Measurements from ENCODE around the gene OR2J1.
"Not testable (repeated sequence)": the region's sequence is repeated elsewhere in the genome, so short reads cannot be mapped to it uniquely, and the experiment has no call there.

Gene OR2J1

DNA sequence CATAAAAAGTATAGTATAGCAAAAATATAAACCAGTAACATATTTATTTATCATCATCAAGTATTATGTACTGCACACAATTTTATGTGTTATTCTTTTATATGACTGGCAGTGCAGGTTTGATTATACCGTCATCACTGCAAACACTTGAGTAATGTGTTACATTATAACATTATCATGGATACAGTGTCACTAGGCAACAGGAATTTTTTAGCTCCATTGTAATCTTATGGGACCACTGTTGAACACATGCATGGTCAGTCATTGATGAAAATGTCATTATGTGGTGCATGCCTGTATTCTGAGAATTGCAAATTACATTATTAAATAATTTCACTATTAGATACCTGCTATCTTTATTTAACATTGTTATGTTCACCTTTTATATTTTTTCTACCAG is 42.3 kb downstream of the OR2J1 start:
- Histone ChIP-seq H2AFZ (ENCODE audit: low read length) (no peak overlapping the region), H3K36me3 (ENCODE audit: insufficient read depth, low read length) (no peaks in the 10 kb centered on the region), H3K79me2 (ENCODE audit: insufficient read depth, low read length) (no peaks in the 10 kb centered on the region), H3K9ac (ENCODE audit: low read depth, low read length, poor library complexity, severe bottlenecking) (no peak overlapping the region), H4K20me1 (ENCODE audit: insufficient read depth, low read length, poor library complexity, severe bottlenecking) (no peaks in the 10 kb centered on the region), H3K9me3 (ENCODE audit: insufficient read depth, low read depth, low read length) (no peaks in the 10 kb centered on the region), H3F3A (ENCODE audit: low read depth) (no peaks in the 10 kb centered on the region), H3K4me2 (ENCODE audit: low read depth, low read length, poor library complexity, severe bottlenecking) (no peak overlapping the region), H3K4me1 (ENCODE audit: insufficient read depth, low read length, poor library complexity, severe bottlenecking) (no peaks in the 10 kb centered on the region), H3K27me3 (ENCODE audit: insufficient read depth, low read length, poor library complexity, severe bottlenecking) (no peaks in the 10 kb centered on the region), H3K9me2 (replicated peaks; ENCODE audit: low read depth, low read length) (no peaks in the 10 kb centered on the region), H3K4me3 (ENCODE audit: low read length, poor library complexity, severe bottlenecking) (no peak overlapping the region)
- TF ChIP-seq EZH2phosphoT487 (IDR thresholded peaks at IDR 0.05; ENCODE audit: borderline replicate concordance), result no peak
- TF ChIP-seq, protein P1, sequence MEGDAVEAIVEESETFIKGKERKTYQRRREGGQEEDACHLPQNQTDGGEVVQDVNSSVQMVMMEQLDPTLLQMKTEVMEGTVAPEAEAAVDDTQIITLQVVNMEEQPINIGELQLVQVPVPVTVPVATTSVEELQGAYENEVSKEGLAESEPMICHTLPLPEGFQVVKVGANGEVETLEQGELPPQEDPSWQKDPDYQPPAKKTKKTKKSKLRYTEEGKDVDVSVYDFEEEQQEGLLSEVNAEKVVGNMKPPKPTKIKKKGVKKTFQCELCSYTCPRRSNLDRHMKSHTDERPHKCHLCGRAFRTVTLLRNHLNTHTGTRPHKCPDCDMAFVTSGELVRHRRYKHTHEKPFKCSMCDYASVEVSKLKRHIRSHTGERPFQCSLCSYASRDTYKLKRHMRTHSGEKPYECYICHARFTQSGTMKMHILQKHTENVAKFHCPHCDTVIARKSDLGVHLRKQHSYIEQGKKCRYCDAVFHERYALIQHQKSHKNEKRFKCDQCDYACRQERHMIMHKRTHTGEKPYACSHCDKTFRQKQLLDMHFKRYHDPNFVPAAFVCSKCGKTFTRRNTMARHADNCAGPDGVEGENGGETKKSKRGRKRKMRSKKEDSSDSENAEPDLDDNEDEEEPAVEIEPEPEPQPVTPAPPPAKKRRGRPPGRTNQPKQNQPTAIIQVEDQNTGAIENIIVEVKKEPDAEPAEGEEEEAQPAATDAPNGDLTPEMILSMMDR (conservative IDR thresholded peaks at IDR 0.05; ENCODE audit: low read length), result no peak

DNA sequence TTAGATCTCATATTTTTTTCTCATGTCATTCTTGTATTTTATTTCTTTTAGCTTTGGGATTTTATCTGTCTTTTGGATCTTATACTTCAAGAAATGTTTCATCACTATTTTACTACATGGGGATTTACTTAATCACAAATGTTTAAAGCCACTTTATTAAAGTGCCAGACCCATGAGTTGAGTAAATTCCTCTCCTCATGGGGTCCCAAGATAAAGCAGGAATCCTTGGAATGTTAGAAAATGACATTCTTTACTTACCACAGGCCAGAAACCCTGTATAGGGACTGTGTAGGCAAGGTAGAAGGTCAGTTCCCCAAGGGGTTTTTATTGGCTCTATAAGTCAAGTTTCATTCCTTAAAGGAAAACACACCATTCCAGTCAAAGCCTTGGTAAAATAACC is 43.0 kb downstream of the OR2J1 start:
- Histone ChIP-seq H3K36me3 (ENCODE audit: insufficient read depth, low read length) (no peaks in the 10 kb centered on the region), H3F3A (ENCODE audit: low read depth) (no peaks in the 10 kb centered on the region), H3K4me3 (ENCODE audit: low read length, poor library complexity, severe bottlenecking) (no peak overlapping the region), H3K9ac (ENCODE audit: low read depth, low read length, poor library complexity, severe bottlenecking) (no peak overlapping the region), H3K9me2 (replicated peaks; ENCODE audit: low read depth, low read length) (no peaks in the 10 kb centered on the region), H3K27me3 (ENCODE audit: insufficient read depth, low read length, poor library complexity, severe bottlenecking) (no peaks in the 10 kb centered on the region), H4K20me1 (ENCODE audit: insufficient read depth, low read length, poor library complexity, severe bottlenecking) (no peaks in the 10 kb centered on the region), H2AFZ (ENCODE audit: low read length) (no peak overlapping the region), H3K4me1 (ENCODE audit: insufficient read depth, low read length, poor library complexity, severe bottlenecking) (no peaks in the 10 kb centered on the region), H3K4me2 (ENCODE audit: low read depth, low read length, poor library complexity, severe bottlenecking) (no peak overlapping the region), H3K79me2 (ENCODE audit: insufficient read depth, low read length) (no peaks in the 10 kb centered on the region), H3K9me3 (ENCODE audit: insufficient read depth, low read depth, low read length) (no peaks in the 10 kb centered on the region)
- no peak for TF ChIP-seq EZH2phosphoT487 (IDR thresholded peaks at IDR 0.05; ENCODE audit: borderline replicate concordance)

DNA sequence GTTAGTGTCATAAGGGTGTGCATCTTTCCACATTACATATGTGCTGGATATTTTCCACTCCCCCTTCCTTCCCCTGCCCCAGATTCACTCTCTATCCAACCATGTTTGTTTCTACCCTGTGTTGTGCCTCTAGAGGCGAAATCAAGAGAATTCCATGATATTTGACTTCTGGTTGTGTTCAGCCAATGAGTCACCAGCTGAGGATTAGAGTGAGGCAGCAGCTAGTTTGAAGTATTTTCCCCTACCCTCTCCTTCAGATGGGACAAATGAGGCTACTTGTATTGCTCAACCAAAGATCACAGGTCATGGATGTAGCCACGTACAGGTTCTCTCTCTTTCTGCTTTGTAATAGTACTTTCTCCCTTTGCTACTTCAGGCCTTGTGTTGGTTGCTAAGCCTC is 46.9 kb downstream of the OR2J1 start:
- Histone ChIP-seq H3F3A (ENCODE audit: low read depth) (no peaks in the 10 kb centered on the region), H3K27me3 (ENCODE audit: insufficient read depth, low read length, poor library complexity, severe bottlenecking) (no peaks in the 10 kb centered on the region), H2AFZ (ENCODE audit: low read length) (no peak overlapping the region), H3K9me2 (replicated peaks; ENCODE audit: low read depth, low read length) (no peaks in the 10 kb centered on the region), H3K79me2 (ENCODE audit: insufficient read depth, low read length) (no peaks in the 10 kb centered on the region), H3K4me1 (ENCODE audit: insufficient read depth, low read length, poor library complexity, severe bottlenecking) (no peaks in the 10 kb centered on the region), H3K9ac (ENCODE audit: low read depth, low read length, poor library complexity, severe bottlenecking) (no peak overlapping the region), H3K4me2 (ENCODE audit: low read depth, low read length, poor library complexity, severe bottlenecking) (no peak overlapping the region), H3K9me3 (ENCODE audit: insufficient read depth, low read depth, low read length) (no peaks in the 10 kb centered on the region), H4K20me1 (ENCODE audit: insufficient read depth, low read length, poor library complexity, severe bottlenecking) (no peaks in the 10 kb centered on the region), H3K4me3 (ENCODE audit: low read length, poor library complexity, severe bottlenecking) (no peak overlapping the region), H3K36me3 (ENCODE audit: insufficient read depth, low read length) (no peaks in the 10 kb centered on the region)
- no peak for TF ChIP-seq EZH2phosphoT487 (IDR thresholded peaks at IDR 0.05; ENCODE audit: borderline replicate concordance)
- TF ChIP-seq, protein P1 (conservative IDR thresholded peaks at IDR 0.05; ENCODE audit: low read length), result no peak

DNA sequence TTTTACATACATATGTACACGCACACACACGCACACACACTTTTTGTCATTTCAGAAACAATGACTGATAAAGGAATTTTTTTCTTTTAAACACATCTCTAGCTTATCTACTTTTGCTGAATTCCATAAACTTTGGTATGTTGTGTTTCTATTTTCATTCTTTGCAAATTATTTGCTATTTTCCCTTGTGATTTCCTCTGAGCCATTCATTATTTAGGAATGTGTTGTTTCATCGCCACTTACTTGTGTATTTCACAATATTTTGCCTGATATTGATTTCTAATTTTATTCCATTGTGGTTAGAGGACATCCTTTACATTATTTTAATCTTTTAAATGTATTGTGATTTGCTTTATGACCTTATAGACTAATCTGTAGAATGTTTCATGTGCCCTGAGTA is 47.8 kb downstream of the OR2J1 start:
- H3K4me2 ChIP-seq (ENCODE audit: low read depth, low read length, poor library complexity, severe bottlenecking), result no peak overlapping the region

DNA sequence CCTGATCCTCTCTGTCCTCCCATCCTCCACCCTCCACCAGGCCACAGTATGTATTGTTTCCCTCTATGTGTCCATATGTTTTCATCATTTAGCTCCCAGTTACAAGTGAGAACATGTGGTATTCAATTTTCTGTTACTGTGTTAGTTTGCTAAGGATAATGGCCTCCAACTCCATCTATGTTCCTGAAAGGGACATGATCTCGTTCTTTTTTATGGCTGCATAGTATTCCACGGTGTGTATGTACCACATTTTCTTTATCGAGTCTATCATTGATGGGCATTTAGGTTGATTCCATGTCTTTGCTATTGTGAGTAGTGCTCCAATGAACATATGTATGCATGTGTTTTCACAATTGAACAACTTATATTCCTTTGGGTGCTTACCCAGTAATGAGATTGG is 50.2 kb downstream of the OR2J1 start:
- H3K9ac ChIP-seq (ENCODE audit: low read depth, low read length, poor library complexity, severe bottlenecking); H3F3A ChIP-seq (ENCODE audit: low read depth); H3K36me3 ChIP-seq (ENCODE audit: insufficient read depth, low read length); H3K9me2 ChIP-seq (replicated peaks; ENCODE audit: low read depth, low read length); H4K20me1 ChIP-seq (ENCODE audit: insufficient read depth, low read length, poor library complexity, severe bottlenecking); H3K4me2 ChIP-seq (ENCODE audit: low read depth, low read length, poor library complexity, severe bottlenecking); H3K79me2 ChIP-seq (ENCODE audit: insufficient read depth, low read length); H3K27me3 ChIP-seq (ENCODE audit: insufficient read depth, low read length, poor library complexity, severe bottlenecking); H2AFZ ChIP-seq (ENCODE audit: low read length); H3K4me1 ChIP-seq (ENCODE audit: insufficient read depth, low read length, poor library complexity, severe bottlenecking); H3K9me3 ChIP-seq (ENCODE audit: insufficient read depth, low read depth, low read length); H3K4me3 ChIP-seq (ENCODE audit: low read length, poor library complexity, severe bottlenecking): not testable (repeated sequence)

More for the DNA sequence above, 47.8 kb downstream of the OR2J1 start:
- Histone ChIP-seq H3K9me2 (replicated peaks; ENCODE audit: low read depth, low read length) (no peaks in the 10 kb centered on the region), H3K27me3 (ENCODE audit: insufficient read depth, low read length, poor library complexity, severe bottlenecking) (no peaks in the 10 kb centered on the region), H3K4me3 (ENCODE audit: low read length, poor library complexity, severe bottlenecking) (no peak overlapping the region), H4K20me1 (ENCODE audit: insufficient read depth, low read length, poor library complexity, severe bottlenecking) (no peaks in the 10 kb centered on the region), H3K79me2 (ENCODE audit: insufficient read depth, low read length) (no peaks in the 10 kb centered on the region), H3K4me1 (ENCODE audit: insufficient read depth, low read length, poor library complexity, severe bottlenecking) (no peaks in the 10 kb centered on the region), H3K9me3 (ENCODE audit: insufficient read depth, low read depth, low read length) (no peaks in the 10 kb centered on the region), H3K9ac (ENCODE audit: low read depth, low read length, poor library complexity, severe bottlenecking) (no peak overlapping the region), H3K36me3 (ENCODE audit: insufficient read depth, low read length) (no peaks in the 10 kb centered on the region), H3F3A (ENCODE audit: low read depth) (no peaks in the 10 kb centered on the region), H2AFZ (ENCODE audit: low read length) (no peak overlapping the region)
- TF ChIP-seq, protein P1 (conservative IDR thresholded peaks at IDR 0.05; ENCODE audit: low read length), result no peak
- TF ChIP-seq EZH2phosphoT487 (IDR thresholded peaks at IDR 0.05; ENCODE audit: borderline replicate concordance), result no peak

All from Loucy (cell line).